ENCODE measurements around the gene NUP58.

NUP58 gene

GRCh38 chr13:25301347-25302113 lies at the start of gene NUP58:
Gene NUP58, plus strand, starts transcription at chr13:25301625. Its CDS starts 149 bp downstream, at chr13:25301774.
- DNase-seq (ENCODE audit: low read depth) = peak; percentile 89

GRCh38 chr13:25252225-25252624 lies 49.2 kb upstream of the NUP58 start:
- DNase-seq (ENCODE audit: low read depth) = no peak

GRCh38 chr13:25252752-25253151 lies 48.7 kb upstream of the NUP58 start:
- no peak for DNase-seq (ENCODE audit: low read depth)

GRCh38 chr13:25253702-25254101 lies 47.7 kb upstream of the NUP58 start:
- no peak for DNase-seq (ENCODE audit: low read depth)

- no peak for DNase-seq (ENCODE audit: low read depth)
Observed at GRCh38 chr13:25262261-25262660, 39.2 kb upstream of the NUP58 start.

GRCh38 chr13:25266706-25267105 lies 34.7 kb upstream of the NUP58 start:
- no peak for DNase-seq (ENCODE audit: low read depth)

- no peak for DNase-seq (ENCODE audit: low read depth)
Observed at GRCh38 chr13:25267715-25268114, 33.7 kb upstream of the NUP58 start.

GRCh38 chr13:25268561-25268960 lies 32.9 kb upstream of the NUP58 start:
- no peak for DNase-seq (ENCODE audit: low read depth)

- DNase-seq (ENCODE audit: low read depth) = no peak
Observed at GRCh38 chr13:25276748-25277147, 24.7 kb upstream of the NUP58 start.

GRCh38 chr13:25280396-25280795 lies 21.0 kb upstream of the NUP58 start:
- DNase-seq (ENCODE audit: low read depth) = no peak

GRCh38 chr13:25281193-25281934 lies 20.1 kb upstream of the NUP58 start:
- no peak for DNase-seq (ENCODE audit: low read depth)

- no peak for DNase-seq (ENCODE audit: low read depth)
Observed at GRCh38 chr13:25281935-25282332, 19.5 kb upstream of the NUP58 start.

- peak; percentile 19 for DNase-seq (ENCODE audit: low read depth)
Observed at GRCh38 chr13:25286308-25286968, 15.0 kb upstream of the NUP58 start.

GRCh38 chr13:25286969-25287961 lies 14.2 kb upstream of the NUP58 start, which contains the start of gene MTMR6:
Gene MTMR6, minus strand, starts transcription at chr13:25287488. Its CDS starts 241 bp downstream, at chr13:25287247.
- peak; percentile 87 for DNase-seq (ENCODE audit: low read depth)

- DNase-seq (ENCODE audit: low read depth) = no peak
Observed at GRCh38 chr13:25288966-25289365, 12.5 kb upstream of the NUP58 start.

- no peak for DNase-seq (ENCODE audit: low read depth)
Observed at GRCh38 chr13:25291691-25292090, 9.7 kb upstream of the NUP58 start.

- DNase-seq (ENCODE audit: low read depth) = no peak
Observed at GRCh38 chr13:25292301-25292700, 9.1 kb upstream of the NUP58 start.

- DNase-seq (ENCODE audit: low read depth) = no peak
Observed at GRCh38 chr13:25295228-25295627, 6.2 kb upstream of the NUP58 start.

- no peak for DNase-seq (ENCODE audit: low read depth)
Observed at GRCh38 chr13:25295701-25296100, 5.7 kb upstream of the NUP58 start.

GRCh38 chr13:25300861-25301346 lies 521 bp upstream of the NUP58 start:
- no peak for DNase-seq (ENCODE audit: low read depth)

GRCh38 chr13:25302121-25302520 lies 696 bp downstream of the NUP58 start:
- no peak for DNase-seq (ENCODE audit: low read depth)
